ENCODE results near the gene SH3GL3.

SH3GL3 gene

DNA sequence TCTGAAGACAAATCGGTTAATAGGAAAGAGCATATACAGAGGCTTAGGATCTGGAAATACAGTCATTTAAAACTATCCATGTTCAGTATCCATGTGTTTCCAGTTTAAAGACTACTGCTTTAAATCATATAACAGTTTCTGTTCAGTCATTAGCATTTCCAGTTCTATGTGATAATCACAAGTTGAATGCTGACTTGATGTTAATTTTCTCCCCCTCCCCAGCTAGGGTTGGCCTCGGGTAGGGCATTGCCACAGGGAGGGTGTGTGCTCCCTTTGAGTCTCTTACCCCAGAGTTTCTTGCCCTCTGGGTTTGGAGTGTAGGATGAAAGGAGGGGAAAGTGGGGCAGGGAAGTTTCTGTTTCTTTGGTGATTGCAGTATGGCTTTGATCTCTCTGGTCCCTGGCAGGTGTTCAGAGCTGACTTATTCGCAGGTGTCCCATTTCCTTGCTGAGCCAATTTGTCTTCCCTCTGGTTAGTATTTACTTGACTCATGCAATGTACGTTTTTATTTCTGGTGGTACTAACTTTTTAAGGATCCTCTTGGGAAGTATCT is 86.3 kb downstream of the SH3GL3 start:
- POLR2A ChIA-PET: no interaction called here
- H3K4me3 ChIP-seq (ENCODE audit: low read depth, low read length): no peak overlapping the region
- TF ChIP-seq ZNF548 (tag by site-specific recombination; IDR thresholded peaks at IDR 0.05) (no peak), ZSCAN23 (tag by site-specific recombination; IDR thresholded peaks at IDR 0.05) (no peak), ZFP69B (tag by site-specific recombination; IDR thresholded peaks at IDR 0.05) (no peak)
- TF ChIP-seq, protein P1, sequence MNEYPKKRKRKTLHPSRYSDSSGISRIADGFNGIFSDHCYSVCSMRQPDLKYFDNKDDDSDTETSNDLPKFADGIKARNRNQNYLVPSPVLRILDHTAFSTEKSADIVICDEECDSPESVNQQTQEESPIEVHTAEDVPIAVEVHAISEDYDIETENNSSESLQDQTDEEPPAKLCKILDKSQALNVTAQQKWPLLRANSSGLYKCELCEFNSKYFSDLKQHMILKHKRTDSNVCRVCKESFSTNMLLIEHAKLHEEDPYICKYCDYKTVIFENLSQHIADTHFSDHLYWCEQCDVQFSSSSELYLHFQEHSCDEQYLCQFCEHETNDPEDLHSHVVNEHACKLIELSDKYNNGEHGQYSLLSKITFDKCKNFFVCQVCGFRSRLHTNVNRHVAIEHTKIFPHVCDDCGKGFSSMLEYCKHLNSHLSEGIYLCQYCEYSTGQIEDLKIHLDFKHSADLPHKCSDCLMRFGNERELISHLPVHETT (tag by site-specific recombination; IDR thresholded peaks at IDR 0.05): no peak
- no peaks in the 10 kb centered on the region for H3K9me3 ChIP-seq (ENCODE audit: control insufficient read depth, insufficient read depth, low read depth, low read length)
- no peaks in the 10 kb centered on the region for H3K4me1 ChIP-seq (ENCODE audit: control insufficient read depth, insufficient read depth, low read length)
- no peaks in the 10 kb centered on the region for H3K36me3 ChIP-seq (ENCODE audit: control insufficient read depth in 2 of 2, insufficient read depth in 1 of 2, low read length in 2 of 2)
- H3K27ac ChIP-seq (ENCODE audit: extremely low read depth, low read depth, low read length): no peak overlapping the region
- CTCF ChIA-PET: interaction anchor here (1.8 kb wide), 1 partner anchor 25 kb away, joined by 4 read pairs; no protein-coding TSS in a partner anchor

DNA sequence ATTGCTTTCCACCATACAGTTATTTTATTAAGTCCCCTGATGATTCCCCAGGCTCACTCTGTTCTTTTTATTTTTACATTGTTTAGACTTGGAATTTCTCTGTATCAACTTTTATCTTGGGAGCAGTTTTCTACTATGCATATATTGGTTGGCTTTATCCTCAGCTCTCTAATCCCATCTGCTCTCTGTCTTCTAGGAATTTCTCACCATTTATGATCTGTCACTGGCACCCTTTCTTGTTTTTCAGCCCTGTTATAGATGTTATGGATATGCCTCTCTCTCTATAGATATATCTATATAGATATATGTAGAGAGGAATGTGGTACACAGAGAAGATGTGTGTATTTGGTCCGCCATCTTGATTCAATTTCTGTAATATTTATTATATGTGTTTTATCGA is 90.5 kb downstream of the SH3GL3 start:
- H3K27ac ChIP-seq (ENCODE audit: extremely low read depth, low read depth, low read length): no peak overlapping the region
- H3K9me3 ChIP-seq (ENCODE audit: control insufficient read depth, insufficient read depth, low read depth, low read length): no peaks in the 10 kb centered on the region
- TF ChIP-seq ZNF121 (tag by site-specific recombination; IDR thresholded peaks at IDR 0.05) (no peak), YY1 (tag by site-specific recombination; IDR thresholded peaks at IDR 0.05) (no peak), ZNF768 (tag by site-specific recombination; IDR thresholded peaks at IDR 0.05) (no peak), ZXDB (tag by site-specific recombination; IDR thresholded peaks at IDR 0.05) (no peak), KLF9 (tag by site-specific recombination; IDR thresholded peaks at IDR 0.05; ENCODE audit: low read depth) (no peak), BCL11B (tag by site-specific recombination; IDR thresholded peaks at IDR 0.05; ENCODE audit: low read depth) (no peak), PRDM1 (tag by site-specific recombination; IDR thresholded peaks at IDR 0.05) (no peak), OVOL3 (tag by site-specific recombination; IDR thresholded peaks at IDR 0.05) (no peak), ZNF549 (tag by site-specific recombination; IDR thresholded peaks at IDR 0.05) (no peak), ZNF132 (tag by site-specific recombination; IDR thresholded peaks at IDR 0.05; ENCODE audit: borderline replicate concordance) (no peak), ZNF426 (tag by site-specific recombination; IDR thresholded peaks at IDR 0.05) (no peak), OSR2 (tag by site-specific recombination; IDR thresholded peaks at IDR 0.05) (no peak)
- TF ChIP-seq, protein P2, sequence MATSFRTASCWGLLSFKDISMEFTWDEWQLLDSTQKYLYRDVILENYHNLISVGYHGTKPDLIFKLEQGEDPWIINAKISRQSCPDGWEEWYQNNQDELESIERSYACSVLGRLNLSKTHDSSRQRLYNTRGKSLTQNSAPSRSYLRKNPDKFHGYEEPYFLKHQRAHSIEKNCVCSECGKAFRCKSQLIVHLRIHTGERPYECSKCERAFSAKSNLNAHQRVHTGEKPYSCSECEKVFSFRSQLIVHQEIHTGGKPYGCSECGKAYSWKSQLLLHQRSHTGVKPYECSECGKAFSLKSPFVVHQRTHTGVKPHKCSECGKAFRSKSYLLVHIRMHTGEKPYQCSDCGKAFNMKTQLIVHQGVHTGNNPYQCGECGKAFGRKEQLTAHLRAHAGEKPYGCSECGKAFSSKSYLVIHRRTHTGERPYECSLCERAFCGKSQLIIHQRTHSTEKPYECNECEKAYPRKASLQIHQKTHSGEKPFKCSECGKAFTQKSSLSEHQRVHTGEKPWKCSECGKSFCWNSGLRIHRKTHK (tag by site-specific recombination; IDR thresholded peaks at IDR 0.05): no peak
- TF ChIP-seq, protein P3, sequence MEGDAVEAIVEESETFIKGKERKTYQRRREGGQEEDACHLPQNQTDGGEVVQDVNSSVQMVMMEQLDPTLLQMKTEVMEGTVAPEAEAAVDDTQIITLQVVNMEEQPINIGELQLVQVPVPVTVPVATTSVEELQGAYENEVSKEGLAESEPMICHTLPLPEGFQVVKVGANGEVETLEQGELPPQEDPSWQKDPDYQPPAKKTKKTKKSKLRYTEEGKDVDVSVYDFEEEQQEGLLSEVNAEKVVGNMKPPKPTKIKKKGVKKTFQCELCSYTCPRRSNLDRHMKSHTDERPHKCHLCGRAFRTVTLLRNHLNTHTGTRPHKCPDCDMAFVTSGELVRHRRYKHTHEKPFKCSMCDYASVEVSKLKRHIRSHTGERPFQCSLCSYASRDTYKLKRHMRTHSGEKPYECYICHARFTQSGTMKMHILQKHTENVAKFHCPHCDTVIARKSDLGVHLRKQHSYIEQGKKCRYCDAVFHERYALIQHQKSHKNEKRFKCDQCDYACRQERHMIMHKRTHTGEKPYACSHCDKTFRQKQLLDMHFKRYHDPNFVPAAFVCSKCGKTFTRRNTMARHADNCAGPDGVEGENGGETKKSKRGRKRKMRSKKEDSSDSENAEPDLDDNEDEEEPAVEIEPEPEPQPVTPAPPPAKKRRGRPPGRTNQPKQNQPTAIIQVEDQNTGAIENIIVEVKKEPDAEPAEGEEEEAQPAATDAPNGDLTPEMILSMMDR (tag by site-specific recombination; IDR thresholded peaks at IDR 0.05): no peak
- TF ChIP-seq, protein P4, sequence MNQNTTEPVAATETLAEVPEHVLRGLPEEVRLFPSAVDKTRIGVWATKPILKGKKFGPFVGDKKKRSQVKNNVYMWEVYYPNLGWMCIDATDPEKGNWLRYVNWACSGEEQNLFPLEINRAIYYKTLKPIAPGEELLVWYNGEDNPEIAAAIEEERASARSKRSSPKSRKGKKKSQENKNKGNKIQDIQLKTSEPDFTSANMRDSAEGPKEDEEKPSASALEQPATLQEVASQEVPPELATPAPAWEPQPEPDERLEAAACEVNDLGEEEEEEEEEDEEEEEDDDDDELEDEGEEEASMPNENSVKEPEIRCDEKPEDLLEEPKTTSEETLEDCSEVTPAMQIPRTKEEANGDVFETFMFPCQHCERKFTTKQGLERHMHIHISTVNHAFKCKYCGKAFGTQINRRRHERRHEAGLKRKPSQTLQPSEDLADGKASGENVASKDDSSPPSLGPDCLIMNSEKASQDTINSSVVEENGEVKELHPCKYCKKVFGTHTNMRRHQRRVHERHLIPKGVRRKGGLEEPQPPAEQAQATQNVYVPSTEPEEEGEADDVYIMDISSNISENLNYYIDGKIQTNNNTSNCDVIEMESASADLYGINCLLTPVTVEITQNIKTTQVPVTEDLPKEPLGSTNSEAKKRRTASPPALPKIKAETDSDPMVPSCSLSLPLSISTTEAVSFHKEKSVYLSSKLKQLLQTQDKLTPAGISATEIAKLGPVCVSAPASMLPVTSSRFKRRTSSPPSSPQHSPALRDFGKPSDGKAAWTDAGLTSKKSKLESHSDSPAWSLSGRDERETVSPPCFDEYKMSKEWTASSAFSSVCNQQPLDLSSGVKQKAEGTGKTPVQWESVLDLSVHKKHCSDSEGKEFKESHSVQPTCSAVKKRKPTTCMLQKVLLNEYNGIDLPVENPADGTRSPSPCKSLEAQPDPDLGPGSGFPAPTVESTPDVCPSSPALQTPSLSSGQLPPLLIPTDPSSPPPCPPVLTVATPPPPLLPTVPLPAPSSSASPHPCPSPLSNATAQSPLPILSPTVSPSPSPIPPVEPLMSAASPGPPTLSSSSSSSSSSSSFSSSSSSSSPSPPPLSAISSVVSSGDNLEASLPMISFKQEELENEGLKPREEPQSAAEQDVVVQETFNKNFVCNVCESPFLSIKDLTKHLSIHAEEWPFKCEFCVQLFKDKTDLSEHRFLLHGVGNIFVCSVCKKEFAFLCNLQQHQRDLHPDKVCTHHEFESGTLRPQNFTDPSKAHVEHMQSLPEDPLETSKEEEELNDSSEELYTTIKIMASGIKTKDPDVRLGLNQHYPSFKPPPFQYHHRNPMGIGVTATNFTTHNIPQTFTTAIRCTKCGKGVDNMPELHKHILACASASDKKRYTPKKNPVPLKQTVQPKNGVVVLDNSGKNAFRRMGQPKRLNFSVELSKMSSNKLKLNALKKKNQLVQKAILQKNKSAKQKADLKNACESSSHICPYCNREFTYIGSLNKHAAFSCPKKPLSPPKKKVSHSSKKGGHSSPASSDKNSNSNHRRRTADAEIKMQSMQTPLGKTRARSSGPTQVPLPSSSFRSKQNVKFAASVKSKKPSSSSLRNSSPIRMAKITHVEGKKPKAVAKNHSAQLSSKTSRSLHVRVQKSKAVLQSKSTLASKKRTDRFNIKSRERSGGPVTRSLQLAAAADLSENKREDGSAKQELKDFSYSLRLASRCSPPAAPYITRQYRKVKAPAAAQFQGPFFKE (tag by site-specific recombination; IDR thresholded peaks at IDR 0.05; ENCODE audit: borderline replicate concordance): no peak
- ChIA-PET CTCF (interaction anchor here (1.1 kb wide), 1 partner anchor 37 kb away, joined by 3 read pairs; no protein-coding TSS in a partner anchor), POLR2A (no interaction called here)
- no peak overlapping the region for H3K4me3 ChIP-seq (ENCODE audit: low read depth, low read length)
- H3K36me3 ChIP-seq (ENCODE audit: control insufficient read depth in 2 of 2, insufficient read depth in 1 of 2, low read length in 2 of 2): no peaks in the 10 kb centered on the region
- H3K4me1 ChIP-seq (ENCODE audit: control insufficient read depth, insufficient read depth, low read length): no peaks in the 10 kb centered on the region
